GM21529 (cell line): Measurements from ENCODE around the gene TEAD3.

Source experiments
- ATAC-seq: cut with Tn5 transposase; IDR thresholded peaks from one replicate; pipeline ENCODE4 v1.9.1; 2021; ENCODE audit not compliant: unreplicated experiment

Gene TEAD3

DNA sequence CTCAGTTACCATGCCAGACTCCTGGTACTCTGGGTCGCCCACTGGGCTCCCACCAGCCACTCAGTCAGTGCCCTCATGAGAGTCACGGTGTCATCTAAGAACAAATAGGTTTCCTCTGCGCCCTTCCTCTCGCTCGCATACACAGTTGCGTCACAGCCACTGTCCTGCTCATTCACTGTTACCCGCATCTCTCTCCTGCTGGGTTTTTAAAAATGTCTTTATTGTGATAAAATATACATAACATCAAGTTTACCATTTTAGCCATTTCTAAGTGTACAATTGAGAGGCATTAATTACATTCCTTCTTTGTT is 4.0 kb downstream of the TEAD3 start:
- no peak for ATAC-seq

DNA sequence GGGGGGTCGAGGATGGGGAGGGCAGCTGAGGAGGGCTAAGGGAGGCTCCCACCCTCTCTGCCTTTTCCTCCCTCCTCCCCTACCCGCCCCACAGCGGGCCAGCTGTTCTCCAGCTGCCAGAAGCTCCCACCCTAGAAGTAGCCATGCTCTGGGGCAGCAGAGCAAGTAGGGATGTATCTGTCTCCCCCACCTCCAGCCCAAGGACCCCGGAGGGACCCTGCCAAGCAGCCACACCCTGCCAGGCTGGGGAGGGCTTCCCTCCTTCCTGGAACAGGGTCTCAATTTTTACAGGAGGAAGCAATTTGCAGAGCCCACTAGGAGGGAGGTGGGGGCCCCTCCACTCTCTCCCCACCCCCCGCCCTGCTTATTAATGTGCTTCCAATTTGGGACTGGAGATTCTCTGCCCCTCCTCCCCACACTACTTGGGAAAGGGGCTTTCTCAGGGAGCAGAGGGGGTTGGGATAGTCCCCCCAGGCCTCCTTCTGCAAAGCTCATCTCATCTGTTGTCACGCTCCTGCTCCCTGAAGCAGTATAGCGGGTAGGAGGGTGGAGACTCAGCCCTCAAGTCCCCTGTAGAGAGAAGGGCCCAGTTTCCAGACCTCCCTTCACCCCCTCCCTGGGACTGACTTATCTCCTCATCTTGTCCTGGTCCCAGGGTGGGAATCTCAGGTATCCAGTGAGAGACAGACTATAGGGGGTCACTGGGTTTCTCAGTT is 4.5 kb downstream of the TEAD3 start:
- ATAC-seq: no peak

DNA sequence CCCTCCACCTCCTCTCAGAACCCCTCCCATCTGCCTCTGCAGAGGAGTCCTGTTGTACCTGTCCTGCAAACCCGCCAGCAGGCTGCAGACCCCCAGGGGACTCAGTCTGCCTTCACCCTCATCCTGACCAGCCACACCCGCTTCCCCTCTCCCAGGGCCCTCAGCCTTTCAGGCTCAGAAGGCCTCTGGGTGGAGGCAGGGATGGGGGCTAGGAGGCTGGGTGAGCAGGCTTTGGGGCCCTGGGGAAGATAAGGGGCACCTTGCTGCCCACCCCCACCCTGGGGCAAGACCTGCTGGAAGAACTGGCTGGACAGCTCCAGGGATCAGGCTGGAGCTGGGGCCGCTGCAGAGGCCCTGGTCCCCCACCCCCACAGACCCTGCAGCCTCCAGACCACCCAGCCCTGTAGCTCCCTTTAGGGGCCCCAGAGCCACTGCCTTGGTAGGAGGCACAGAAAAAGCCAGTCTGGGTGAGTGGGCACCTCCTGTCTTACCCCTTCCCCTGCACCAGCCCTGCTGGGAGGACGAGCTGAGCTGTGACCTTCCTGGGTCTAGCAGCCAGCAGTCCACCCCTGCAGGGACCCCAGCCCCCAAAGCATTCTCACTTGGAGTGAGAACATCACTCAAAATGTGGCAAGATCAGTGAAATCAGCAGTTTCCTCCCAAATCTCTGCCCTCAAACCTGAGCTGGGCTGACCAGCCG is 5.2 kb downstream of the TEAD3 start:
- ATAC-seq: no peak

DNA sequence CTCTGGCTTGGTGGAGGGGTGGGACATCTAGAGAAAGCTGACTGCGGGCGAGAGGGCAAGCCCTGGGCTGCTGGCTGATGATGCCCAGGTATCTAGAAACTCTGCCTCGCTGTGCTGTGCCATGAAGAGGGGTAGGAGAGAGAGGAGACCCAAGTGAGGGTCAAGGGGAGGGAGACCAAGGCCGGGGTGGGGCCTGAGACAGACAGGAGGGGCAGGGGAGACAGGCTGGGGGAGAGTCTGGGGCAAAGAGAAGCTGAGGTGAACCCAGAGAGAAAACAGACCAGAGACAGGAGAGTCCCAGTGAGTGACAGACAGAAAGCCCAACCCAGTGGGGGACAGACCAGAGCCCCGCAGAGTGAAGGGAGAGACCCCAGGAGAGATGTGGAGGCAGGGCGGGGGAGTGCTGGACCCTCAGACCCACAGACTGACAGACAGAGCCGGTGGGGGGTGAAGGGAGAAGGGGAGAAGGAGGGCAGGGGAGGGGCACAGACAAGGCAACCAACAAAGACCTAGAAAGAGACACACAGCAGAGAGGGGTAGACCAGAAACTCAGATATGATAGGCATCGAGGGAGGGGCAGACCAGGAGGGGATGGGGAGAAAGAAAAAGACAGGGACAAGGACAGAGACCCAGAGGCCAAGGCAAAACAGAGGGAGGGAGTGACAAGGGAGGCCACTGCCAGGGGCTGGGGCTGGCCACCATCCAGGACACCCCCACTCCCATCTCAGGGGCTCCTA is 5.9 kb downstream of the TEAD3 start:
- ATAC-seq: no peak

DNA sequence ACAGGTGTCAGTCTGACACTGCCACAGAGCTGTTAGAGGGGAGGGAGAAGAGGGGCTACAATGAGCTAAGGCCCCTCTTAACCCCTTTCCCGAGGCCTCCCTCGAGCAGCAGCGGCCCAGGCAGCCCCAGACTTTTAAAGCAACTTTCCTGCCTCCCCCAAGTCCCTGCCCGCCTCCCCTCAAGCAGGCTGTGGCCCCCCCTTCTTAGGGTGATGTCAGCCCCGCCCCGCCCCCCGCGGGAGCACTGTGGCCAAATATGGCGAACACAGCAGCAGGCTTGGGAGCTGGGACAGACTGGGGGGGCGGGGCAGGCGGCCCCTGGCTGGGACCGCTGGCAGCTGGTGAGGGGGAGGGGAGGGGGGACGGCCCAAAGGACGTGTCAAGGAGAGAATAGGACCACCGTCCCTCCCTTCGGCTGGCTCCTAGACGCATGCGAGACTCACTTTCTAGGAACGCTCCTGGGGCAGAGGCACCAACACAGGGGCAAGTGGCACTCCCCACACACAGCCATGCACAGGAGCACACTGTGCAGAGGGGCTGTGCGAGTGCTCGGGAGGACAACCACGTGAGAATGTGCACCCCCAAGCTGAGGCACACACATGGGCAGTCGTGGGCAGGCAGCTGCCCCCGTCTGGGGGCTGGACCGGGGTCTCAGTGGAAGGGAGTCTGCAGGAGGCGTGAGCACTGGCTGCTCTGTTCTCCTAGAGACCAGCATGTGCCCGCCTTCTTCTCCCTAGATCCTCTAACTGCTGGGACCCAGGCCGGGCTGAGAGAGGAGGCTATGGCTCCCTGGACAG is 6.7 kb downstream of the TEAD3 start:
- no peak for ATAC-seq

DNA sequence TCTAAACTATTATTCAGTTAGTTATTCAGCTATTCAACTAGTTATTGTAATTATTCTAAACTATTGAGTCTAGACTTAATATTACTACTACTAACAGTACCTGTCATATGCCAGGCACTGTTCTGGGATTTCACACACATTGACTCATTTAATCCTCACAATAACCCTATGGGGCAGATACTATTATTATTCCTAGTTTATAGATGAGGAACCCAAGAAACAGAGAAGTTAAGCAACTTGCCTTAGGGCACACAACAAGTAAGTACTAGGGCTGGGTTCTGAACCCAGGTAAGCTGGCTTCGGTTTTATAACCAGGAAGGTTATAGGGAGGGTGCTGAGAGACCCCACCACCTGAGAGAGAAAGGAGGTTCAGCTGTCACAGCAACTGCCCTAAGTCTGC is 7.8 kb downstream of the TEAD3 start:
- ATAC-seq: no peak

DNA sequence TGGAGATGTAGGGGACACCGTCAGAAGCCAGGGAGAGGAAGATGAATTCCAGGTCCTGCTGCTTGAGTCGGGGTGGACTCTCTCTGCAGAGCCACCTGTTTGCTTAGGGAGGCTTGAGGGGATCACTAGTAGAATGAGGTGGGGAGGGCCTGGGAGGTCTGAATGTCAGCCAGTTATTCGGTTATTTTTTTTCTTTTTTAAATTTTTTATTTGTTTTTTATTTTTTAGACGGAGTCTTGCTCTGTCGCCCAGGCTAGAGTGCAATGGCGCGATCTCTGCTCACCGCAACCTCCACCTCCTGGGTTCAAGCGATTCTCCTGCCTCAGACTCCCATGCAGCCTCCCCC is 8.4 kb downstream of the TEAD3 start:
- no peak for ATAC-seq

DNA sequence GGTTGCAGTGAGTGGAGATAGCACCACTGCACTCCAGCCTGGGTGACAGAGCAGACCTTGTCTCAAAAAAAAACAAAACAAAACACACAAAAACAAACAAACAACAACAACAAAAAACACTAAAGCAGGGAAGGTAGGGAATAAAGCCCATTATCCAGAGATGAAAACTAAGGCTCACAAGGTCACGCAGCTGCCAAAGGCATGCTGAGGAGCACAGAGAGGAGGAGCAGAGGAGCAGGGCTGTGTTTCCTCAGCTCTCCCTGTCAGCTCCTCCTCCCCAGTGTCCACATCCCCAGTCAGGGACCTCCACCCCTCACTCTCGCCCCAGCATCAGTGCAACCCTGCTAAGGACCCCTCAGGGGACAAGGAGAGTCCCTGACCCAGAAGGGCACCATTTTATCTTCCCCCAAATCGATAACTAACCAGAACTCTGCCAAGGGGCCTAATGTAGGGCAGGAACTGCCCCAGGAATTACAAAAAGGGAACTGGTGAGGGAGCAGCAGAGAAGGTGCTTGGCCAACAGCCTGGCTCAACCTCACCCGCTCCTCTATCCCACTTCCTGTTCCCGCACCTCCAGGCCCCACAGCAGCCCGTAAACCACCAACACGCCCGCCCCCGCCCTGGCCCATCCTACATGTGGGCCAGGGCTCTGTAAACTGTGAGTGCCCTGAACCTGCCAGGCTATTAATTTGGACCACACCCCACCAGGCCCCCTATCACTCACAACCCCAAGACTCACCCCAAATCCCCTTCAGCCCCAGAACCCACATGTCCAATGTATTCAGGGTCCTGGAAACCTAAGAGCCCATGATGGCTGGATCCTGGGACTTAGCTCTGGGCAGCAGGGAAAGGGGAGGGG is 9.0 kb downstream of the TEAD3 start:
- ATAC-seq: no peak

DNA sequence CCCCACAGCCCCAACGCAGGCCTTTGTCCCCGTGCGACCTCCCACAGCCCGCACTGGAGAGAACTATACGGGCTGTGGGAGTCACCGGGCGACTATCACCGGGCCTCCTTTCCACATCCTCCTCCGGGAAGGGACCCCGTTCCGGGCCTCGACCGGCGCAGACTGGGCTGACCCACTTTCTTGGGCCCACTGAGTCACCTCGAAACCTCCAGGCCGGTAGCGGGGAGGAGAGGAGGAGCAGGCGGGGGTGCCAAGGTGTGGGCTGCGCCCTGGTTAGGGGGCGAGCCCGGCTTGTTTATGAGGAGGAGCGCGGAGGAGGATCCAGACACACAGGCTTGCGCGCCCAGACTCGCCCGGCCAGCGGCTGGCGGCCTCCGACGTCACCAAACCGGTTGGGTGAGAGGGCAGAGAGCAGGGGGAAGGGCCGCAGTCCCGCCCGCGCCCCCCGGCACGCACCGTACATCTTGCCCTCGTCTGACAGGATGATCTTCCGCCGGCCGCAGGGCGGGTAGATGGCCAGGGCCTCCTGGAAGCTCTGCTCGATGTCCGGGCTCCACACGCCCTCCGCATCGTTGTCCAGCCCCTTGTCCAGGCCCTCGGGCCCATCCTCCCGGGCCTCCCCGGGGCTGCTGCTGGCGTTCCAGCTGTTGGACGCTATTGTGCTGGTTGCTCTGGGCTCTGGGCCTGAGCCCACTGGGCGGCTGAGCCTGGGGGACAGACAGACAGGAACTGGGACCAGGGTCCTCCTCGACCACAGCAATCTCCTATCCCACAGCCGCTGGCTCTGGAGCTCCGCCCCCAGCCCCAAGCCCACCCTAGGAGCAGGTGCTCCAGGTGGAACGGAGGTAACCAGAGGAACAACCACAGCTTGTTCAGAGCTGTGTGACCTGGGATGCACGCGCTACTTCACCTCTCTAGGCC is 10.6 kb downstream of the TEAD3 start:
- no peak for ATAC-seq

DNA sequence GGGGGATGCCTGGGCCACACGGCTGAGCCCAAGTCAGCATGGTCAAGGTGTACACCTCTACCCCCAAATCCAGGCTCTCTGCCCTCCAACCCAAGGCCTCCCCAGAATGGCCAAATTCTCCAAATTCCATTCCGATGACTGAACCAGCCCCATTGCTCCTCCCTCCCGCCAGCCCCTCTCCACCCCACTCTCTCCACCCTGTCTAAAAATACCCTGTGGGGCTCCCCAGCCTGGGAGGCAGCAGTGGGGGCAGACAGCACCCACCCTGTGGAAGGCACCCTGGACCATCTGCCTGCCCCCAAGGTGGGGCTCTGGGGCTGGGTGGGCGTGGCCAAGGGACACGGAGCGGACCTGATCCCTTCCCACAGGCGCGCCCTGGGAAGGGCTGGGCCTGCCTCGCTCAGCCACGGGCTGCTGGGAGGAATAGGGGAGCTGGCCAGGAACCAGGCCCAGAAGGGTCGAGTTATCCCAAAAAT is 11.4 kb downstream of the TEAD3 start:
- no peak for ATAC-seq

DNA sequence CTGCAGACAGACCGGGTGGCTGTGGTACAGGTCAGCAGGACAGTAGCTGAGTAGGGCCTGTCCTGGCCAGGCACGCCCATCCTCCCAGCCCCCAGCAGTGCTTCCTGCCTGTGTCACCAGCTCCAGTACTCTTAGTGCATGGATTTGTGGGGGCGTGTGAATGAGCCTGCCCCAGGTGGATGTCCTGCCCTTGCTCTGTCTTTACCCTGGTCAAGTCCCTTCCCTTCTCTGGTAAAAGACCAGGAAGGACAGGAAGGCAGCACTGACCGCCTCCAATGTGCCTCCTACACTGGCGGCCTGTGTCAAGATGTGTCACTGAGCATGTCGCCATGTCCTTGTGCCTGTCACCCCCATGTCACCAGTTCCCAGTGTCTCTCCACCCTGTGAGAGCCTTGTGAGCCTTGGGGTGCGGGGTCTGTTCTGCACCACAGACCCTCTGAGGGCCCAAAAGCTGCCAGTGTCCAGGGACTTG is 11.9 kb downstream of the TEAD3 start:
- no peak for ATAC-seq

DNA sequence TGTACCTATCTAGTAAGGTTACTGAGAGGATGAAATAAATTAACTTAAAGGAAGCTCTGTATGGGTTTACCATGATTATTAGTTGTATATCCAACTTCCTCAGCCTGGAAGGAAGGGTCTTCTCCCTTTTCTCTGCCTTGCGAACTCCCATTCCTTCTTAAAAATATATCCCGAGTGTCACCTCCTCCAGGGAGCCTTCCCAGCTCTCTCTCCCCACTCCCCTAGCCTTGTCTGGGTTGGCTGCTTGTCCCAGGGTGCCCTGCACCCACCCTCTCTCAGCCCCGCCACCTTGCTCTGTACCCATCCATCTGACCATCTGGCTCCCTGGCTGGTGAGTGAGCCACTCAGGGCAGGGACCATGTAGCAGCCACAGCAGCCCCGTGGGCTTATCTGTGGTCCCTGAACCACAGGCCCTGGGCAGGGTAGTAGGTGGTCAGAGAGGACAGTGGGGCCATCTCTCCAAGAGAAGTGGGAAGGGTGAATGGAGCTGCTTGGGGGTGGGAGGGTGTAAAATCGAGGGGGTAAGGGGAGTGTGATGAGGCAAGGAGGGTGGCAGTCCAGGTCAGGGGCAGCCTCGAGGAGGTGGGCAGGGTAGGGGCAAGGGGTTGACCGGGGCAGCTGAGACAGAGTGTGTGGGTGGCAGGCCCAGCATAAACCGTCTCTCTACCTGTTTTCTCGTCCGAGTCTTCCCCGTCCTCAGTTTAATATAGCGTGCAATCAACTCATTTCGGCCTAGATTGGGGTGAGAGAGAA is 12.8 kb downstream of the TEAD3 start:
- ATAC-seq: no peak

DNA sequence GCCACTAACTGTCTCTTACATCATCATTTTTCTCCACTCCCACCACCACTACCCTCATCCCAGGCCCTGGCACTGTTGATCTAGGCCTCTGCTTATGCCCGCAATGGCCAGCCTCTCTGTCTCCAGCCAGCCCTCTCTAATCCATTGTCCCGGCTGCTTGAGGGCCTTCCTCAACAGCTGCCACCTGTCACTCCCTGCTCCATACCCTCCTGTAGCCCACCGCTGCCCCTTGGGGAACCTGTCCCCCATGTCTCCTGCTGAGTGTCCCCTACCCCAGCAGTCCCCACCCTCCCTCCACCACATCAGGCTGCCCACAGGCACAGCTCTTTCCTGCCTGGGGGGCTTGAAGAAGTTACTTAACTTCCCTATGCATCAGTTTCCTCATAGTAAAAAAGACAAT is 13.4 kb downstream of the TEAD3 start:
- no peak for ATAC-seq

DNA sequence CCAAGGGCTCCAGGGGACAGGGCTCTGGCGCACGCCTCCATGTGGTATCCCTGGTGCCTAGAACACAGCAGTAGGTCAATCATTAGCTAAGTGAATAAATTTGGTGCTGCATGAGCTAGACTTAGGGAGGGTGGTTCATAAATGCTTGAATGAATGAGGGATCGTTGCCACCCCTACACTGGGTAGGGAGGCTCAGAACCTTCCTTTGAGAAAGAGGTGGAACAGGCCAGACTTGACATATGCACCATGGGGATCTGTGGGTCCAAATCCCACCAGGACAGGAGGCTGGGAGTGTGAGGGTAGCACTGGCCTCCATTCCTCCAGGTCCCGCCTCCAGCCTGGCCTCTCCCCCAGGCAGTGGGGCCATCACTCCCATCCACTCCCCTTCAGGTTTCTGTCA is 13.8 kb downstream of the TEAD3 start:
- no peak for ATAC-seq

DNA sequence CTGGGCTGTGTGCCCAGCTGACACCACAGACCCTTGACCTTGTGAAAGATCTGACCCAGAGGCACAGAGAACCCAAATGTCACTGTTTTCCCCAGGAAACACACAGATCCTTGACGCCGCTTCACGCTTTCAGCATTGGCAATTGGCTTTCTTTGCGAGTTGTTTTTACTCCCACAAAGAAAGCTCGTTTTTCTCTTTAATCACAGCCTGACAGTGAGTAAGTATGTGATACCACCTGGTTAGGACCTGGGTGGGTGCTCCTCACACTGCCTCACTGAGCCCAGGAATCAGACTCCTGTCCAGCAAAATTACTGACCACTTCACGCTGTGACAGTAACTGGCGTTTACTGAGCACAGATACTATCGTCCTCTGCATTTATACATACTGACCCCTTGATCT is 15.7 kb downstream of the TEAD3 start:
- ATAC-seq: no peak

DNA sequence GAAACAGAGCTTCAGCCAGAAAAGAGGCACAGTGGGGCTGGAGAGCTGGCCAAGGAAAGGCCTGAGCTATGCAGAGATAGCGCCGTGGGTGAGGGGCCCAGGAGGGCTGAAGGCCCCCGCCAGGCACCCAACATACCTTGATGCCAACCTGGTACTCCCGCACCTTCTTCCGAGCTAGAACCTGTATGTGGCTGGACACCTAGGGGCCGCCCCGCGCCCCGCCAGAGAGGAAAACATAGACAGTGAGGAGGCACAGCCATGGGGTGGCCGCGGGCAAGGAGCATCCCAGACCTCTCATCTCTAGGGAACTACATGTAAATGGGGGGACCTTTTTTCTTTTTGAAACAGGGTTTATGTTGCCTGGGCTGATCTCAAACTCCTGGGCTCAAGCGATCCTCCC is 16.7 kb downstream of the TEAD3 start:
- ATAC-seq: no peak

DNA sequence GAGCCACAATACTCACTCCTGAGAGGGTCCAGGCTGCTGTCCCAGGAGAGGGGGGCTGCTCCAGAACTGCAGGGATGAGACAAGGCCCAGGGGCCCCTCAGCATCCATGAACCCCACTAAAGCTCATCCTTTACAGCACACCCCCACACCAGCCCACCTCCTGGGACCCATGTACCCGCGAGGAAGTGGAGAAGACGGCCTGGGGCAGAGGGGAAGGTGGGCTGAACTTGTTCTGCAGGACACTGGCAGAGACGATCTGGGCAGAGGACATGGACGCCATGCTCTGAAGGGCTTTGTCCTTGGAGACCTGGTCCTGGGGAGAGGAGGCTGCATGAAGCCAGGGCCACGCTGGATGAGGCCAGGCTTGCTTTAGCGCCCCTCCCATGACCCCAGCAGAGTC is 18.6 kb downstream of the TEAD3 start:
- ATAC-seq: no peak

DNA sequence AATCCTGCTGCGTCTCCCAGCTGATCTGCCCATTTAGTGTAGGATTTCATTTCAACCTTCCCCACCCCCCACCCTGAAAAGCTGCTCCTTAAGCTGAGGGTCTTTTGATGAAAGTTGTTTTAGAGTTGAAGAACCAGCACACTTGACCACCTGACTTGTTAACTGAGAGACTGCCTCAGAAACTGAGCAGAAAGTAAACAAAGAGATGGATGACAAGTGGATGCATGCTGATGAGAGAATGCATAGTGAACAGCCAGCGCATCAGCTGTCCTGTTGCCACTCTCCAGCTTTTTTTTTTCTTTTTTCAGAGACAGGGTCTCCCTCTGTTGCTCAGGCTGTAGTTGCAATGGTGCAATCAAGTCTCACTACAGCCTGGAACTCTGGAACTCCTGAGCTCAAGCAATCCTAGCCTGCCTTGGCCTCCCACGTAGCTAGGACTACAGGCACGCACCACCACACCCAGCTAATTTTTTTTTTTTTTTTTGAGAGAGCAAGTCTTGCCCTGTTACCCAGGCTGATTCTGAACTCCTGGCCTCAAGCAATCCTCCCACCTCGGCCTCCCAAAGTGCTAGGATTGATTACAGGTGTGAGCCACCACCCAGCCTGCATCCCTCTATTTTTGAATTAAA is 19.2 kb downstream of the TEAD3 start:
- ATAC-seq: no peak
